OCI-LY7 (cell line): ENCODE measurements around the gene AKAP12.

ENCODE experiments used
- EZH2phosphoT487 ChIP-seq: fragments of 200-600 bp; sonication (generic); IDR thresholded peaks from 2 replicates; pipeline ENCODE4 v1.6.1; 2018; ENCODE audit warnings: low read depth, borderline replicate concordance, mild to moderate bottlenecking, mixed run types, antibody characterized with exemption, low read length, moderate library complexity, mixed read lengths
- TF ChIP-seq, protein P1 (sequence below): fragments of 200-600 bp; sonication (generic); conservative IDR thresholded peaks from 2 replicates; pipeline ENCODE4 v1.5.1; 2014; ENCODE audit warnings: mild to moderate bottlenecking, antibody characterized with exemption, low read length, moderate library complexity, mixed read lengths

- TF ChIP-seq, protein P1, sequence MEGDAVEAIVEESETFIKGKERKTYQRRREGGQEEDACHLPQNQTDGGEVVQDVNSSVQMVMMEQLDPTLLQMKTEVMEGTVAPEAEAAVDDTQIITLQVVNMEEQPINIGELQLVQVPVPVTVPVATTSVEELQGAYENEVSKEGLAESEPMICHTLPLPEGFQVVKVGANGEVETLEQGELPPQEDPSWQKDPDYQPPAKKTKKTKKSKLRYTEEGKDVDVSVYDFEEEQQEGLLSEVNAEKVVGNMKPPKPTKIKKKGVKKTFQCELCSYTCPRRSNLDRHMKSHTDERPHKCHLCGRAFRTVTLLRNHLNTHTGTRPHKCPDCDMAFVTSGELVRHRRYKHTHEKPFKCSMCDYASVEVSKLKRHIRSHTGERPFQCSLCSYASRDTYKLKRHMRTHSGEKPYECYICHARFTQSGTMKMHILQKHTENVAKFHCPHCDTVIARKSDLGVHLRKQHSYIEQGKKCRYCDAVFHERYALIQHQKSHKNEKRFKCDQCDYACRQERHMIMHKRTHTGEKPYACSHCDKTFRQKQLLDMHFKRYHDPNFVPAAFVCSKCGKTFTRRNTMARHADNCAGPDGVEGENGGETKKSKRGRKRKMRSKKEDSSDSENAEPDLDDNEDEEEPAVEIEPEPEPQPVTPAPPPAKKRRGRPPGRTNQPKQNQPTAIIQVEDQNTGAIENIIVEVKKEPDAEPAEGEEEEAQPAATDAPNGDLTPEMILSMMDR = no peak
- TF ChIP-seq EZH2phosphoT487 = no peak
Measured at GRCh38 chr6:151321438-151321837, 81.7 kb downstream of the AKAP12 start.
